IPS DF 4.7 (cell line): ENCODE measurements around the gene IGFBP2.

Source experiments
- DNase-seq: peaks from one replicate; pipeline ENCODE4 v3.0.0-alpha.2; 2013; ENCODE audit warnings: low spot score; ENCODE audit errors: extremely low read depth

The IGFBP2 gene

GRCh38 chr2:216700781-216701180 is 67.6 kb downstream of the IGFBP2 start:
- no peak for DNase-seq

GRCh38 chr2:216701544-216701943 is 68.3 kb downstream of the IGFBP2 start:
- DNase-seq = no peak

- no peak for DNase-seq
Observed at GRCh38 chr2:216702756-216703155, 69.5 kb downstream of the IGFBP2 start.

GRCh38 chr2:216710551-216711301 is 77.5 kb downstream of the IGFBP2 start:
- no peak for DNase-seq

GRCh38 chr2:216711348-216711747 is 78.1 kb downstream of the IGFBP2 start:
- no peak for DNase-seq

GRCh38 chr2:216713691-216714336 is 80.6 kb downstream of the IGFBP2 start:
- DNase-seq = no peak
